Endothelial cell of hepatic sinusoid (primary cell): ENCODE measurements around the gene BBS4.
"Not testable (repeated sequence)": the region's sequence is repeated elsewhere in the genome, so short reads cannot be mapped to it uniquely, and the experiment has no call there.

ENCODE experiments used
- in situ Hi-C: cut with HindIII; loops from 2 replicates; pipeline ENCODE4 v1.10.0; 2017; ENCODE audit warnings: low sequenced_read_pairs

BBS4 gene

DNA sequence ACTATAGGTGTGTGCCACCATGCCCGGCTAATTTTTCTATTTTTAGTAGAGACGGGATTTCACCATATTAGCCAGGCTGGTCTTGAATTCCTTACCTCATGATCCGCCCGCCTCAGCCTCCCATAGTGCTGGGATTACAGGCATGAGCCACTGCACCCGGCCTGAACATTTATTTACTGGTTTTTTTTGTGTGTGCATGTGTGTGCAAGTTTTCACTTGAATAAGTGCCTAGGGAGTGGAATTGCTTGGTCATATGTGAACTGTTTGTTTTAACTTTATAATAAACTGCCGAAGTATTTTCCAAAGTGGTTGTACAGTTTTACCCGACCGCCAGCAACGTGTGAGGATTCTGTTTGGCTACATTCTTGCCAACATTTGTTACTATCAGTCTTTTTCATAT is 14.1 kb downstream of the BBS4 start:
- in situ Hi-C loops: no loop called here

DNA sequence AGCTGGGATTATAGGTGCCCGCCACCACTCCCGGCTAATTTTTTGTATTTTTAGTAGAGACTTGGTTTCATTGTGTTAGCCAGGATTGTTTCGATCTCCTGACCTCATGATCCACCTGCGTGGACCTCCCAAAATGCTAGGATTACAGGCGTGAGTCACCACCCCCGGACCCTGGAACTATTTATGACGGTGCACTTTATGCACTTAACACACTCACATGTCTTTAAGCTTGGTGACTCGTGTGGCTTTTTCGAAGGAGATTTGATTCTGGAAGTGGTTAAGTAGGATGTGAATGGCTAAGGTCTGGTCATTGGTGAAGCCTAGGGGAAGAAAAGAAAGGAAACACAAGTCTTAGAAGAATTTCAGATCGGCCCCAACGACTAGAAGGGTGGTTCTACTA is 20.3 kb downstream of the BBS4 start:
- in situ Hi-C loops: loop anchor here (5.0 kb wide), 1 partner anchor 51 kb away; no protein-coding TSS in a partner anchor

DNA sequence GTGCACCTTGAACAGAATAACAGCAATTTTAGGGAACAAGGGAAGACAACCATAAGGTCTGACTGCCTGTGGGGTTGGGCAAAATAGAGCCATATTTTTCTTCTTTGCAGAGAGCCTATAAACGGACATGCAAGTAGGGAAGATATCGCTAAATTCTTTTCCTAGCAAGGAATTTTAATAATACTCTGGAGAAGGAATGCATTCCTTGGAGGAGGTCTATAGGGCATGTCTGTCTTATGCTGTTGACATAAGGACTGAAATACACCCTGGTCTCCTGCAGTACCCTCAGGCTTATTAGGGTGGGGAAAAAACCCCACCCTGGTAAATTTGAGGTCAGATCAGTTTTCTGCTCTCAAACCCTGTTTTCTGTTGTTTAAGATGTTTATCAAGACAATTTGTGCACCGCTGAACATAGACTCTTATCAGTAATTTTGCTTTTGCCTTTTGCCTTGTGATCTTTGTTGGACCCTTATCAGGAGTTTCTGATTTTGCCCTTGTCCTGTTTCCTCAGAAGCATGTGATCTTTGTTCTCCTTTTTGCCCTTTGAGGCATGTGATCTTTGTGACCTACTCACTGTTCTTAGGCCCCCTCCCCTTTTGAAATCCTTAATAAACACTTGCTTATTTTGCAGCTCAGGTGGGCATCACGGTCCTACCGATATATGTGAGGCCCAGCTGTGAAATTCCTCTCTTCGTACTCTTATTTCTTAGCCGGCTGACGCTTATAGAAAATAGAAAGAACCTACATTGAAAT is 22.7 kb downstream of the BBS4 start:
- in situ Hi-C loops: loop anchor here (5.0 kb wide), 1 partner anchor 49 kb away; no protein-coding TSS in a partner anchor

DNA sequence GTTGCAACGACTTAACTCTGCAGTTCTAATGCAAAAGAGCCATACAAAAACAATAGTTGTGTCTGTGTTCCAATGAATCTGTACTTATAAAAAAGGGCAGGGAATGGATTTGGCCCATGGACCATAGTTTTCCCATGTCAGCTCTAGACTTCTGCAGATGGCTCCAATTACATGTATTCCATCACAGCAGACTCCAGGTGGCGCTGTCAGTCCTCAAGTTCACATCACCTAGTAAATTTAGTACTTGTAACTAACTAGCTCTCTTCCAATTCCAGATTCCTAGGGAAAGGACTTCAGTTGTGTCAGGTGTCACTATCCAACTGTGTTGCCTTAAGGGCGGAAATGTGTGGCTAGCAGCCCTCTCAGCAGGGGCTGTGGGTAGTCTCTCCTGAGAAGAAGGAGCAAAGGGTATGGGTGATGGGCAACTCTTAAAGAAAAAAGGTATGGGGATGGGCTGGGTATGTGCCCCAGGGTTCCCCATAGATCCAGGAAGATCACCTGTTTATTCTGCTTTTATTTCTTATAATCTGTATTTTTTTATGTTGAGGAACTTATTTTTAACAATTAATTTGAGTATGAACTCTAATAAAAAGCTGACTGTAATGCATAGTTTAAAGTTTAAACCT is 36.2 kb downstream of the BBS4 start:
- in situ Hi-C loops: no loop called here

DNA sequence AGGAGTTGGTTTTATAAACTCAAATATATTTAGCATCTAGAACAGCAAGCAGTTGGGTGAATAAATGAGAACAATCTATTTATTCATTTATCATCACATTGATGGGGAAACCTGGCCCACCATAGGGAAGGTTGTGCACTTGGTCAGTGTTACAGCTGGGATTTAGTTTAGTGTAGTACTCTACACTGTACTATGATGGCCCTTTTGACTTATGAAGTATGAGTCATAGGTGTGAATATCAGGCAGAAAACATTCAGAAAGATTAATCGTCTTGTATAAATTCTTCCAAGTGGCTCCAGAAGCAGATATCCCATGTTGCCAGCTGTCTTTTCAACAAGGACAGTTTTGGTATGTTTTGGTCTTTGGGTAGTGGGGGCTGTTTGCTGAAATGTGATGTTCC is 38.0 kb downstream of the BBS4 start:
- in situ Hi-C loops: no loop called here

DNA sequence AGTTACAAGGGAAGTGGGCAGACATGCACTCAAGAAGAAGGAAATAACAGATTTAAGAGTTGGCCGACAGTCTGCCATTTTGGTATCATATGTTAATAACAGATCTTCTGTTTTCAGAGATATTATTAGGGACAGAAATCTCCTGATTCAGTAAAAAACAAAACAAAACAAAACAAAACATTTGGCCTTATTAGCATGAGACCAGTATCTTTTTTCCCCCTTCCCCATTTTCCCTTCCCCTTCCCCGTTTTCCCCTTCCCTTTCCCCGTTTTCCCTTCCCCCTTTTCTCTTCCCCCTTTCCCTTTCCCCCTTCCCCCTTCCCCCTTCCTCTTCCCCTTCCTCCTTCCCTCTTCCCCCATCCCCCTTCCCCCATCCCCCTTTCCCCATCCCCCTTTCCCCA is 39.4 kb downstream of the BBS4 start:
- in situ Hi-C loops: no loop called here

DNA sequence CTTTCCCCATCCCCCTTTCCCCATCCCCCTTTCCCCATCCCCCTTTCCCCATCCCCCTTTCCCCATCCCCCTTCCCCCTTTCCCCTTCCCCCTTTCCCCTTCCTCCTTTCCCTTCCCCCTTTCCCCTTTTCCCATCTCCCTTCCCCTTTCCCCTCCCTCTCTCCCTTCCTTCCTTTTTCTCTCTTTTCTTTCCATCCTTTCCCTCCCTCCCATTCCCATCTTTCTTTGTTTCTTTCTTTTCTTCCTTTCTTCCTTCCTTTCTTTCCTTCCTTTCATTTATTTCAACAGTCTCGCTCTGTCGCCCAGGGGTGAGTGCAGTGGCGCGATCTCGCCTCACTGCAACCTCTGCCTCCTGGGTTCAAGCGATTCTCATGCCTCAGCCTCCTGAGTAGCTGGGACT is 39.8 kb downstream of the BBS4 start:
- in situ Hi-C loops: not testable (repeated sequence)

DNA sequence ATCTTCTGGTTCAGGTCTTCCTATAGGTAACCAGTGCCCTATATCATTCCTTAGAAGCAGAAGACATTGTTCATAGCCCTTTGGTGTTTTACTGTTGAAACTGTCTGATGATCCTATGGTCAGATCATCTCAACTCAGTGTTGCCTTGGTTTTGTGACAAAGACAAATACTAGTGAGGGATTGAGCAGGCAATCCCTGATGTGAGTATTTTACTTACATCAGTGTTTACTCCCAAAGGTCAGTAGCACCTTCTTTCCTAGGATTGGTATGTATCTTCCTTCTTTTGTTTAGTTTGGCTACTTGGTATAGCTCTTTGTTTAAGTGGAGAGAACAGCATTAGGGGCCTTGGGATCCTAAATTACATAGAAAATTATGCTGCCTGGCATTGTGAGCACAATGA is 41.1 kb downstream of the BBS4 start:
- in situ Hi-C loops: no loop called here

DNA sequence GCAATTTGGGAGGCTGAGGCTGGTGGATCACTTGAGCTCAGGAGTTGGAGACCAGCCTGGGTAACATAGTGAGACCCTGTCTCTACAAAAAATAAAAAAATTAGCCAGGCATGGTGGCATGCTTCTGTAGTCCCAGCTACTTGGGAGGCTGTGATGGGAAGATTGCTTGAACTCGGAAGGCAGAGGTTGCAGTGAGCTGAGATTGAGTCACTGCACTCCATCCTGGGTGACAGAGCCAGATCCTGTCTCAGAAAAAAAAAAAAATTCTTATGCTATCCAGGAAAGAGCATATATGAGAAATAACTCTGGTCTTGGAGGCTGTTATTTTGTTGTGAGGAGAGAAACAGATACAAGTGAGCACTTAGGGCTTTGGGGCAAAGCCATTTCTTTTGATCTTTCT is 42.2 kb downstream of the BBS4 start:
- in situ Hi-C loops: not testable (repeated sequence)

DNA sequence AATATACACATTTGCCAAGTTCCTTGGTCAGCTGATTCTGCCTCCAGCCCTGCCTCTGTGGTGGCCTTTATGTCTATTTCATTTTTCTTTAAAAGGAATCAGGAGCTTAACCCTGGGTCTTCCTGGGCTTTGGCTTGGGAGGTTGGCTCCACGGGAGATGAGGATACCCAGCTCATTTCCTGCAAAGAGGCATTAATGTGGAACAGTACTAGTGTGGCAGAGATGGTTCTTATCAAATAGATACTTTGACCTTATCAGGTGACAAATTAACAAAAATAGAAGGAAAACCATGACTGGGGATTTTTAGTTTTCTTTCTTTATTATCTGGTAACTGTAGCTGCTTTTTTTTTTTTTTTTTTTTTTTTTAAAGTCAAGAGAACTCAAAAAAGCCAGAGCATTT is 42.8 kb downstream of the BBS4 start:
- in situ Hi-C loops: no loop called here

DNA sequence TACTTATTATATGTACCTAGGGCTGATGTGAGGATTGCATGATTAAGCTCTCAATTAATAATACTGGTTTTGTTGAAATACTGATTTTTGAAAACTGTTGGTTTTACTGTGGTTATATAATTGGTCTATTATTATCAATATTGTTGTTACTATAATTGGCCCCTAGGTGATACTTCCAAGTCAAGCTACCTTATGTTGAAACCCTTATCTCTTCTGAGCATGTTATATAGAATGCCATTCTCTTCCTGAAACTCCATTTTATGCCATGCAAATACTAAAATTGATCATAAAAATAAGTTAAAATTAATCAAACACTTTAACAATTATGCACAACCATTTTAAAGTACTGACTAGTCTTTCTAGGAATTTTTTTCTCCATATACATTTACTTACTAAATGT is 46.1 kb downstream of the BBS4 start:
- in situ Hi-C loops: no loop called here

DNA sequence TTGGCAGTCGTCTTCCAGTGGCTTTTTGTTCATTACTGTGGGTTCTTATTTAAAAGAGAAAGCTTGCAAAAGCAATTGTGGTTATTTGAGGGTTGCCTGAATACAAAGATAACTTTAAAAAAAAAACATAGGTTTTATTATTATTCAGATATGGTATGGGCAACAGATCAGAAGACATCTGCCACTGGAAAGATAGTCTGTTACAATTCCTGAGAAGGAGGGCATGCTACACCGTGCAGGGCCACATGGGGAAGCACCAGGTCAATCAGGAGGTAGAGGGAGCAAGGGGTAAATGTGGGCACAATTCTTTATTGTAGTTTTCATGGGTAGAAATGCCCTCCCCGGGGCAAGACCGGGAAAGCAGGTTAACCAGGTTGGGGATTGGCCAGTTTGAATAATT is 46.5 kb downstream of the BBS4 start:
- in situ Hi-C loops: no loop called here

DNA sequence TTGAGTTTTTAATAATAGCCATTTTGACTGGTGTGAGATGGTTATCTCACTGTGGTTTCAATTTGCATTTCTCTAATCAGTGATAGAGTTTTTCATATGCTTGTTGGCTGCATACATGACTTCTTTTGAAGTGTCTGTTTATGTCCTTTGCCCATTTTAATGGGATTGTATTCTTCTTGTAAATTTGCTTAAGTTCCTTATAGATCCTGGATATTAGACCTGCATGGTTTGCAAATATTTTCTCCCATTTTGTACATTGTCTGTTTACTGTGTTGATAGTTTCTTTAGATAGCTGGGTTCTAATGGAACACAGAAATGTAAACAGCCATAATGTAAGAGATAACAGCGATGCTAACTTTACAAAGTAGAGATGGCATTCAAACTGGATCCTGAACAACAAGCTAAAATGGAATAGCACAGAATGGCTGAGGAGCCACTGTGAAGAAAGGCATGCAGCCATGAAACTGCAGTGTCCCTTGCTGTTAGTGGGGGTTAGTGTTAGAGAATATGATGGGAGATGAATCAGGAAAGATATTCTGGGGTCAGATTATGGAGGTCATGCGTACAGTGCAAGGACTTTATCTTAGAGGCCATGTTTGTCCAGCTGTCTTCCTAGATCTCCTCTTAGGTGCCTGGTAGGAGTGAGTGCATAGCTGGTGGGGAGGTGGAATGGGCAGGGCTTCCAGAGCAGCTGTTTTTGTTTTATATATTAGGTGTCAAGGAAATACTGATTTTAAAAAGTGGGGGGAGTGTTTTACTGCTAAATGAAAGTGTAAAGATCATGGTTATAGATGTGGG is 48.1 kb downstream of the BBS4 start:
- in situ Hi-C loops: no loop called here

DNA sequence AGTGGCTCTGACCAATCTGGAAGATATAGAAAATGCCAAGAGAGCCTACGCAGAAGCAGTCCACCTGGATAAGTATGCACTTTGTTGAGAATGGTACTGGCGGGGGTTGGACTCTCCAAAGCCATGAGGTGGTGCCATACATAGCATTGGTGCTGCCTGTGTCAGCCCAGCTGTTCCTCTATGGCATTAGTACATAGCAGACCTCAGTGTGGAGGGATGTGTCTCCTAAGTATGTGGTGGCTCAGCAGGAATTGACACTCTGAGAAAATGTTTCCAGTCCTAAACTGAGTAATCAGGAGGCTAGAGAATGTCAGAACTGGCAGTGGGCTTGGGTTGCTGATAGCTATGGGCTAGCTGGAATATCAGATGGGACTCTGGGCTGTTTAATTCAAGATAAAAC is 49.1 kb downstream of the BBS4 start:
- in situ Hi-C loops: no loop called here

DNA sequence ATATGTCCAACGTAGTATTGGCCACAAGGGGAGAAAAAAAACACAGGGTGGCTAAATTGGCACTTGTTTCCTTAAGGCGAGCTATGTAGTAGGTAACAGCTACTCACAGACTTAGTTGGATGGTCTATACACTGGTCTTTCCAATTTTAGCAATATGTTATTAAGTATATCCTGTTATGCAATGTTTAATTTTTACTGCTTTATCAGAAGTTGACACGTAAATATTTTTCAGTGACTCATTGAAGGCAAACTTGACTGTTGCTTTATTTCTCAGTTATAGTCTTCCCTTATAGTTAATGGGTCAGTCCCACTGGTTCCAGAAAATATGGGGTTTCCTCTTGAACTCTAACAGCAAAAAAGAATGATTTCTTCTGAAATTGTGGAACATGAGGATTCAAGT is 51.1 kb downstream of the BBS4 start:
- in situ Hi-C loops: no loop called here

DNA sequence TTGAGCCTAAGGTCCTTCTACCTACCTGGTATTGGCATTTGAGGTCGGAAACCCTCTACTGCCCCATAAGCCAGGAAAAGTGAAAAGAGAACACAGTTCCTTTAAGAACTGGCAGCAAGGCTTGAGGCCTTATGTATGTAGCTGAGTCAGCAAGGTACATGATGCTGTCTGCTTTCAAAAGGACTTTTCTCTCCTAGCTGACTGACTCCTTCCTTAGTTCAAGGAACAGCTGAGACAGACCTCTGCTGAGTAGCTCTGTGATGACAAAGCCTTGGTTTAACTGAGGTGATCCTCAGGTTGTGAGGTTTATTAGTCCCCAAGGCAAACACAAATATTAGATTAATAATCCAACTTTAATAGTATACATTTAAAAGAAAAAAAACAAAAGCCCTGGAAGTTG is 51.7 kb downstream of the BBS4 start:
- in situ Hi-C loops: no loop called here

DNA sequence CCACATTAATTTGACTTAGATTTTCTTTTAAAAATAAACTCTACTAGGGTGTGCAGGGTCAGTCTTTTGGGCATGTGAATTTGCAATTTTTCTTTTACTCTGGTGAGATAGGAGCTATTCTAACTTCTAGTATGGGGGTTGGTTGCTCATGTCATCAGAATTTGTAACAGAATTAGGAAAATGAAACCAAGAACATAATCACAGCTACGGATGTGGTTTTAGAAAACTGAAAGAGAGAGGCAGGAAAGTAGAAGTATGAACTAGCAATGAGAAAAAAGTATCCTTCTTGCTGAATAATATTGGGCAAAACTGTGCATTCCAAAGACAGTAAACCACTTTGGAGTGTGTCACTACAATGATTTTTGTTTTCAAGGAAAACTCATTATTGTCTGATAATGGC is 54.2 kb downstream of the BBS4 start:
- in situ Hi-C loops: no loop called here

DNA sequence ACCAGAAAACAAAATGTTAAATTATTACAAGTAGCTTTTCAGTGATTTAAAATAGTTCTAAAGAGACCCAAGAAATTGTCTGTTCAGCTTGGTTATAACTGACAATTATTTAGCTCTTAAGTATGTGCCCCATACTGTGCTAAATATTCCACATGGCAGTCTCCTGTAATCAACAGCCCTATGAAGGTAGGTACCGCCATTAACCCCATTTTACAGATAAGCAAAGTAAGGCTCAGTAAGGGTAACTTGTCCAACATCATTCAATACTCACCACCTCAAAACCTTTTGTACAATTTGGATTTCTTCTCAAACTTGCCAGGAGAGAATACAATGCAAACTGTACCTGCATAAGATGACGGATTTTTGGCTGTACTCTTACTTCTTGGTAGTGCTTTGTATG is 63.7 kb downstream of the BBS4 start:
- in situ Hi-C loops: no loop called here

DNA sequence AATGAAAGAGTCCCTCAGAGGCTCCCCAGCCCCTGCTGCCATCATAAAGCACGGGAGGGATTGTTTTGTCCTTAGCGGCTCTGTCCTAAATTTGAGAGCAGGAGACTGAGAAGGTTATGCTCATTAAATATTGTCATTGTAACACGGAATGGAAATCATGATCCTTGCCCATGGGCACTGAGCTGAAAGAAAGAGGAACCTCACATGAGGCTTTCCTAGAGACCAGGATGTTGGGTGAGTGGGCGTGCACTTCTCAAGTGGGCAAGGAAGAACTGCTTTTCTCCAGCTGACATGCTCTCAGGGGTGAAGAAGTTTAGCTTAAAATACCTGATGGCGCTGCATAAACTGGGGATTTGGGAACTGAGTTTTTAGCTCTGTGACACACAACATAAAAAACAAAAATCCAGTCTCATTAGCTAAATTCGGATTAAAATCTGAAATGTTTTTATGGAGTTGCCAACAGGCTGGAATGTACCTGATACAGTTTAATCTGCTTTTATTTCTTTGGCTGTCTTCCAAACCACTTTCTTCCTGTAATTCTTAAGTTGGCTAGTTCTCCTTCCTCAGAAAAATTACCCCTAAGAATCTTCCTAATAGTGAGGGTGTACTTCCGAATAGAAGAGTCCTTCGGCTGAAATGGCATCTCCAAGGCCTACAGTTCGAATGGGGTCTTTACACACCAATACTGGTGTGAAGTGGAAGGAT is 65.9 kb downstream of the BBS4 start:
- in situ Hi-C loops: no loop called here

DNA sequence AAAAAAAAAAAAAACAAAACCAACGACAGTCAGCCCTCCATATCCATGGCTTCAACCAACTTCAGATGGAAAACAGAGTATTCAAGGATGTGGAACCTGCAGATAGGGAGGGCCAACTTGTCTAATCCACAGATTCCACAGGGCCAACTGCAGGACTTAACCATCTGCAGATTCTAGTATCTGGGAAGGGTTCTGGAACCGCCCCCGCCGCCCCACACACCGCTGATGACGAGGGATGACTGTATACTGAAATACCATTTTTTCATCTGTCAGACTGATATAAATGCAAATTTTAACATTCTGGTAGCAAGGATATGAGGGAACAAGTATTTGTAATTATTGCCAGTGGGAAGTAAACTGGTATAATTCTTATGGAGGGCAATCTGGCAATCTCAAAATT is 68.1 kb downstream of the BBS4 start:
- in situ Hi-C loops: no loop called here

DNA sequence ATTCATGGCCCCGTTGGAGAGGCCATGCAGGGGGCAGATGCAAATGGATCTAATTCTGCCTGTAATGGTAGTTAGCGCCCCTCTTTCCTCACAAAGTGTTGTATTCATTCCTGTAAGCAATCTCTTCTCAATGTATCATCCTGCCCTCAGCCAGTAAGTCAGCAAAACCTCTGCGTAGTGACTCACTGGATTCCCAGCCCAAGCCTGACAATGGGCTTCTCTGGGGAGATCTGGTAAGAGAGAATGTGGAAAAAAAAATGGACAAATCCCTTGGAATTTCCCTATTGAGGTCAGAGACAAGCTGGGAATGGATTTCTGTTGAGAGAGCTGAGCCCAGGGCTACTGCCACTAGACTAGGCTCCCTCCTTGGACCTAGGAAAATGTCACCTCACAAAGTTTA is 72.2 kb downstream of the BBS4 start:
- in situ Hi-C loops: loop anchor here (5.0 kb wide), 1 partner anchor 51 kb away; no protein-coding TSS in a partner anchor
